ENCODE data around the gene CLBA1.

DNA sequence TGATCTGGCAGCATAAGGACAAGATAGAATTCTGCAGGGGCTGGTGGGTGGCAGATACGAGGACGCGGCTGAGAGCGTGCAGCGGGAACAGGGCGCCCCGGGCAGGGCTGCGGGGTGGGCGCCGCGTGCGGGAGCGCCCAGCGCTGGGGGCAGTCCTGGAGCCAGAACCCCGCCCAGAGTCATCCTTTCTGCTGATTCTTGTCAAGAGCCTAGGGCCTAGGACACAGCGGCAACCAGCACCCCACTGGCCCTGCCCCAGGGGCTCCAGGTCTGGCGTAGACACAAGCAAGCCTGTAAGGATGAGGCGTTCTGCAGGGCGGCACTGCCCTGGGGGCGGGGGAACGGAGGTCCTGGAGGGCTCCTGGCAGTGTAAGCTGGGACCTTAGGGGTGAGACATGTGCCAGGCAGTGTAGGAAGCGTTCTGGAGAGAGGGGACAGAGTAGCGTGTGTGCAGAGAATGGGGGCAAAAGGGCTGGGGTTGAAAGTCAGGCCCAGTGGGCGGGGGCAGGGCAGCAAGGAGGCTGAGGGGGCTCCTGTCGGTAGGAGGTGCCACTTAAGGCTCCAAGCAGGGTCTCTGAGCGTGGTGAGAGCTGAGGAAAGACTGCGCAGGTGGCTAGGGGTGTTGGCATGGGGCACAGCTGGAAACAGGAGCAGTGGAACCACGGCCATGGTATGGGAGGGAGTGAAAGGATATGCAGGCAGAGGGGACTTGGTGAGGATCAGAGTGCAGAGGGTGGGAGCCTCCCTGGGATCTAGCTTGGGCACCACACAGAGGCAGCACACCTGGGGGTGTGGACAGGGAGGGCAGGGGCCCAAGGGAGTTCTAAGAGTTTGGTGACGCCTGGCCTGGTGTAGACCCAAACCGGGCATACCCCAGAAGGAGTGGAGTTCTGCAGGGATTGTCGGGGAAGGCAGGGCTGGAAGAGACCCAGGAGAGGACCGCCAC, 6.6 kb upstream of the CLBA1 start:
- TF ChIP-seq CTCF (IDR thresholded peaks at IDR 0.05; ENCODE audit: low read depth, low read length, poor library complexity, severe bottlenecking) (no peak), EZH2phosphoT487 (IDR thresholded peaks at IDR 0.05; ENCODE audit: borderline replicate concordance, low read length) (no peak)

Data from DOHH2 (cell line).